WTC11 (cell line): ENCODE results near the gene AKAP13. TPM values are rescaled to one million over a fixed set of nuclear protein-coding genes. Genes with fewer than 3 reads are reported as not detected.

Experiments used
- ATAC-seq: fragments of 200-7000 bp; cut with Tn5 transposase; 2 replicates; pipeline ENCODE4 v1.10.0; 2021; ENCODE audit warnings: mild to moderate bottlenecking, moderate library complexity
- CTCF ChIA-PET: fragments of 300-600 bp; sonication (Branson Sonifier 250); formaldehyde crosslinking; loops from one replicate; lab custom pipeline; 2021; ENCODE audit warnings: antibody characterized with exemption; lab: Charles Lee
- POLR2A ChIA-PET: fragments of 350-600 bp; sonication (Branson Sonifier 250); formaldehyde crosslinking; loops from one replicate; lab custom pipeline; 2021; ENCODE audit warnings: antibody characterized with exemption; lab: Charles Lee
- DNase-seq: peaks from one replicate; pipeline ENCODE4 v3.0.0; 2021; ENCODE audit warnings: low spot score
- H3K27ac Mint-ChIP-seq: 2 replicates; pipeline ENCODE4 v1.8.0; 2021; ENCODE audit warnings: mixed read lengths
- H3K27me3 Mint-ChIP-seq: 2 replicates; pipeline ENCODE4 v1.8.0; 2021; ENCODE audit warnings: low read depth, mild to moderate bottlenecking, moderate library complexity, mixed read lengths
- H3K36me3 Mint-ChIP-seq: 2 replicates; pipeline ENCODE4 v1.8.0; 2021; ENCODE audit warnings: mixed read lengths
- H3K4me1 Mint-ChIP-seq: 2 replicates; pipeline ENCODE4 v1.8.0; 2022; ENCODE audit warnings: mixed read lengths
- H3K4me3 Mint-ChIP-seq: 2 replicates; pipeline ENCODE4 v1.8.0; 2021; ENCODE audit warnings: mild to moderate bottlenecking, moderate library complexity, mixed read lengths
- H3K9me3 Mint-ChIP-seq: 2 replicates; pipeline ENCODE4 v1.8.0; 2021; ENCODE audit warnings: mixed read lengths
- CREB1 ChIP-seq: sonication (generic); formaldehyde crosslinking; IDR thresholded peaks from 2 replicates; pipeline ENCODE4 v1.8.0; 2023; ENCODE audit warnings: mild to moderate bottlenecking, missing genetic modification reagents
- E2F1 ChIP-seq: sonication (generic); formaldehyde crosslinking; IDR thresholded peaks from 2 replicates; pipeline ENCODE4 v1.8.0; 2022; ENCODE audit warnings: mild to moderate bottlenecking, missing genetic modification reagents
- ESRRA ChIP-seq: sonication (generic); formaldehyde crosslinking; IDR thresholded peaks from 2 replicates; pipeline ENCODE4 v1.8.1; 2022; ENCODE audit warnings: mild to moderate bottlenecking, missing genetic modification reagents, borderline replicate concordance
- IRF2 ChIP-seq: sonication (generic); formaldehyde crosslinking; IDR thresholded peaks from 2 replicates; pipeline ENCODE4 v1.8.0; 2022; ENCODE audit warnings: low read depth, missing genetic modification reagents, borderline replicate concordance
- NFATC4 ChIP-seq: fragments of 250-450 bp; sonication (Bioruptor Pico); IDR thresholded peaks from 2 replicates; pipeline ENCODE4 v1.9.0; 2021; ENCODE audit warnings: mild to moderate bottlenecking
- NR1H2 ChIP-seq: sonication (generic); formaldehyde crosslinking; IDR thresholded peaks from 2 replicates; pipeline ENCODE4 v1.9.0; 2021; ENCODE audit warnings: mild to moderate bottlenecking, moderate library complexity, missing genetic modification reagents
- SMAD4 ChIP-seq: sonication (generic); formaldehyde crosslinking; IDR thresholded peaks from 2 replicates; pipeline ENCODE4 v1.8.0; 2022; ENCODE audit warnings: mild to moderate bottlenecking, missing genetic modification reagents
- ZSCAN18 ChIP-seq: fragments of 250-450 bp; sonication (Bioruptor Pico); IDR thresholded peaks from 2 replicates; pipeline ENCODE4 v2.1.2; 2022; ENCODE audit warnings: mild to moderate bottlenecking, moderate library complexity
- total RNA-seq: library from RNA; stranded (reverse); gene quantifications from 3 replicates; pipeline ENCODE4 v1.2.3, GENCODE V29; 2021
- TF ChIP-seq, protein P1 (sequence below): sonication (generic); formaldehyde crosslinking; IDR thresholded peaks from 2 replicates; pipeline ENCODE4 v1.8.1; 2023; ENCODE audit warnings: mild to moderate bottlenecking, missing genetic modification reagents, moderate library complexity
- TF ChIP-seq, protein P2 (sequence below): sonication (generic); formaldehyde crosslinking; IDR thresholded peaks from 2 replicates; pipeline ENCODE4 v1.8.1; 2022; ENCODE audit warnings: low read depth, missing genetic modification reagents, borderline replicate concordance
- TF ChIP-seq, protein P3 (sequence below): fragments of 250-450 bp; sonication (Bioruptor Pico); IDR thresholded peaks from 2 replicates; pipeline ENCODE4 v1.9.0; 2021; ENCODE audit warnings: mild to moderate bottlenecking, borderline replicate concordance
- TF ChIP-seq, protein P4 (sequence below): sonication (generic); formaldehyde crosslinking; IDR thresholded peaks from 2 replicates; pipeline ENCODE4 v1.8.1; 2022; ENCODE audit warnings: low read depth, mild to moderate bottlenecking, moderate library complexity, missing genetic modification reagents, borderline replicate concordance
- TF ChIP-seq, protein P5 (sequence below): sonication (generic); formaldehyde crosslinking; IDR thresholded peaks from 2 replicates; pipeline ENCODE4 v1.8.0; 2022; ENCODE audit warnings: mild to moderate bottlenecking, missing genetic modification reagents

AKAP13 gene
- total RNA-seq, 1 experiment from 2014 or later, result 50.3 TPM

- H3K36me3 Mint-ChIP-seq, result no peaks in the 10 kb centered on the region
- no peaks in the 10 kb centered on the region; the same call in 1 of the 2 replicates for H3K9me3 Mint-ChIP-seq
- H3K4me3 Mint-ChIP-seq, result no peak overlapping the region
- no peaks in the 10 kb centered on the region for H3K27me3 Mint-ChIP-seq
- peaks cover 35% of the 10 kb centered on the region for H3K4me1 Mint-ChIP-seq
- ATAC-seq, result no peak
- POLR2A ChIA-PET, result no interaction called here
- H3K27ac Mint-ChIP-seq, result no peak overlapping the region
- no peak for DNase-seq
- CTCF ChIA-PET, result no interaction called here
- TF ChIP-seq, protein P1, sequence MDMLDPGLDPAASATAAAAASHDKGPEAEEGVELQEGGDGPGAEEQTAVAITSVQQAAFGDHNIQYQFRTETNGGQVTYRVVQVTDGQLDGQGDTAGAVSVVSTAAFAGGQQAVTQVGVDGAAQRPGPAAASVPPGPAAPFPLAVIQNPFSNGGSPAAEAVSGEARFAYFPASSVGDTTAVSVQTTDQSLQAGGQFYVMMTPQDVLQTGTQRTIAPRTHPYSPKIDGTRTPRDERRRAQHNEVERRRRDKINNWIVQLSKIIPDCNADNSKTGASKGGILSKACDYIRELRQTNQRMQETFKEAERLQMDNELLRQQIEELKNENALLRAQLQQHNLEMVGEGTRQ (CRISPR knock-in tag), result no peak
- TF ChIP-seq ZSCAN18 (CRISPR knock-in tag), result no peak
- TF ChIP-seq, protein P2, sequence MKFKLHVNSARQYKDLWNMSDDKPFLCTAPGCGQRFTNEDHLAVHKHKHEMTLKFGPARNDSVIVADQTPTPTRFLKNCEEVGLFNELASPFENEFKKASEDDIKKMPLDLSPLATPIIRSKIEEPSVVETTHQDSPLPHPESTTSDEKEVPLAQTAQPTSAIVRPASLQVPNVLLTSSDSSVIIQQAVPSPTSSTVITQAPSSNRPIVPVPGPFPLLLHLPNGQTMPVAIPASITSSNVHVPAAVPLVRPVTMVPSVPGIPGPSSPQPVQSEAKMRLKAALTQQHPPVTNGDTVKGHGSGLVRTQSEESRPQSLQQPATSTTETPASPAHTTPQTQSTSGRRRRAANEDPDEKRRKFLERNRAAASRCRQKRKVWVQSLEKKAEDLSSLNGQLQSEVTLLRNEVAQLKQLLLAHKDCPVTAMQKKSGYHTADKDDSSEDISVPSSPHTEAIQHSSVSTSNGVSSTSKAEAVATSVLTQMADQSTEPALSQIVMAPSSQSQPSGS (CRISPR knock-in tag), result no peak
- no peak for TF ChIP-seq CREB1
- no peak for TF ChIP-seq NR1H2
- TF ChIP-seq, protein P3, sequence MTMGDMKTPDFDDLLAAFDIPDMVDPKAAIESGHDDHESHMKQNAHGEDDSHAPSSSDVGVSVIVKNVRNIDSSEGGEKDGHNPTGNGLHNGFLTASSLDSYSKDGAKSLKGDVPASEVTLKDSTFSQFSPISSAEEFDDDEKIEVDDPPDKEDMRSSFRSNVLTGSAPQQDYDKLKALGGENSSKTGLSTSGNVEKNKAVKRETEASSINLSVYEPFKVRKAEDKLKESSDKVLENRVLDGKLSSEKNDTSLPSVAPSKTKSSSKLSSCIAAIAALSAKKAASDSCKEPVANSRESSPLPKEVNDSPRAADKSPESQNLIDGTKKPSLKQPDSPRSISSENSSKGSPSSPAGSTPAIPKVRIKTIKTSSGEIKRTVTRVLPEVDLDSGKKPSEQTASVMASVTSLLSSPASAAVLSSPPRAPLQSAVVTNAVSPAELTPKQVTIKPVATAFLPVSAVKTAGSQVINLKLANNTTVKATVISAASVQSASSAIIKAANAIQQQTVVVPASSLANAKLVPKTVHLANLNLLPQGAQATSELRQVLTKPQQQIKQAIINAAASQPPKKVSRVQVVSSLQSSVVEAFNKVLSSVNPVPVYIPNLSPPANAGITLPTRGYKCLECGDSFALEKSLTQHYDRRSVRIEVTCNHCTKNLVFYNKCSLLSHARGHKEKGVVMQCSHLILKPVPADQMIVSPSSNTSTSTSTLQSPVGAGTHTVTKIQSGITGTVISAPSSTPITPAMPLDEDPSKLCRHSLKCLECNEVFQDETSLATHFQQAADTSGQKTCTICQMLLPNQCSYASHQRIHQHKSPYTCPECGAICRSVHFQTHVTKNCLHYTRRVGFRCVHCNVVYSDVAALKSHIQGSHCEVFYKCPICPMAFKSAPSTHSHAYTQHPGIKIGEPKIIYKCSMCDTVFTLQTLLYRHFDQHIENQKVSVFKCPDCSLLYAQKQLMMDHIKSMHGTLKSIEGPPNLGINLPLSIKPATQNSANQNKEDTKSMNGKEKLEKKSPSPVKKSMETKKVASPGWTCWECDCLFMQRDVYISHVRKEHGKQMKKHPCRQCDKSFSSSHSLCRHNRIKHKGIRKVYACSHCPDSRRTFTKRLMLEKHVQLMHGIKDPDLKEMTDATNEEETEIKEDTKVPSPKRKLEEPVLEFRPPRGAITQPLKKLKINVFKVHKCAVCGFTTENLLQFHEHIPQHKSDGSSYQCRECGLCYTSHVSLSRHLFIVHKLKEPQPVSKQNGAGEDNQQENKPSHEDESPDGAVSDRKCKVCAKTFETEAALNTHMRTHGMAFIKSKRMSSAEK (CRISPR knock-in tag), result no peak
- no peak for TF ChIP-seq SMAD4 (CRISPR knock-in tag)
- TF ChIP-seq E2F1, result no peak
- no peak for TF ChIP-seq ESRRA
- TF ChIP-seq IRF2, result no peak
- TF ChIP-seq, protein P4, sequence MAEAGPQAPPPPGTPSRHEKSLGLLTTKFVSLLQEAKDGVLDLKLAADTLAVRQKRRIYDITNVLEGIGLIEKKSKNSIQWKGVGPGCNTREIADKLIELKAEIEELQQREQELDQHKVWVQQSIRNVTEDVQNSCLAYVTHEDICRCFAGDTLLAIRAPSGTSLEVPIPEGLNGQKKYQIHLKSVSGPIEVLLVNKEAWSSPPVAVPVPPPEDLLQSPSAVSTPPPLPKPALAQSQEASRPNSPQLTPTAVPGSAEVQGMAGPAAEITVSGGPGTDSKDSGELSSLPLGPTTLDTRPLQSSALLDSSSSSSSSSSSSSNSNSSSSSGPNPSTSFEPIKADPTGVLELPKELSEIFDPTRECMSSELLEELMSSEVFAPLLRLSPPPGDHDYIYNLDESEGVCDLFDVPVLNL (CRISPR knock-in tag), result no peak
- TF ChIP-seq, protein P5, sequence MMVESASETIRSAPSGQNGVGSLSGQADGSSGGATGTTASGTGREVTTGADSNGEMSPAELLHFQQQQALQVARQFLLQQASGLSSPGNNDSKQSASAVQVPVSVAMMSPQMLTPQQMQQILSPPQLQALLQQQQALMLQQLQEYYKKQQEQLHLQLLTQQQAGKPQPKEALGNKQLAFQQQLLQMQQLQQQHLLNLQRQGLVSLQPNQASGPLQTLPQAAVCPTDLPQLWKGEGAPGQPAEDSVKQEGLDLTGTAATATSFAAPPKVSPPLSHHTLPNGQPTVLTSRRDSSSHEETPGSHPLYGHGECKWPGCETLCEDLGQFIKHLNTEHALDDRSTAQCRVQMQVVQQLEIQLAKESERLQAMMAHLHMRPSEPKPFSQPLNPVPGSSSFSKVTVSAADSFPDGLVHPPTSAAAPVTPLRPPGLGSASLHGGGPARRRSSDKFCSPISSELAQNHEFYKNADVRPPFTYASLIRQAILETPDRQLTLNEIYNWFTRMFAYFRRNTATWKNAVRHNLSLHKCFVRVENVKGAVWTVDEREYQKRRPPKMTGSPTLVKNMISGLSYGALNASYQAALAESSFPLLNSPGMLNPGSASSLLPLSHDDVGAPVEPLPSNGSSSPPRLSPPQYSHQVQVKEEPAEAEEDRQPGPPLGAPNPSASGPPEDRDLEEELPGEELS (CRISPR knock-in tag), result no peak
- TF ChIP-seq NFATC4 (CRISPR knock-in tag), result no peak
These were observed 134.8 kb downstream of the AKAP13 start for GRCh38 chr15:85515212-85515611.
